GM18508 (cell line): ENCODE data around the gene RFX2.

ENCODE experiments used
- ATAC-seq: cut with Tn5 transposase; IDR thresholded peaks from one replicate; pipeline ENCODE4 v1.9.1; 2021; ENCODE audit warnings: moderate number of reproducible peaks; ENCODE audit not compliant: insufficient read depth, unreplicated experiment

RFX2 gene

GRCh38 chr19:5948752-5949564 lies 161.3 kb downstream of the RFX2 start:
- no peak for ATAC-seq

DNA sequence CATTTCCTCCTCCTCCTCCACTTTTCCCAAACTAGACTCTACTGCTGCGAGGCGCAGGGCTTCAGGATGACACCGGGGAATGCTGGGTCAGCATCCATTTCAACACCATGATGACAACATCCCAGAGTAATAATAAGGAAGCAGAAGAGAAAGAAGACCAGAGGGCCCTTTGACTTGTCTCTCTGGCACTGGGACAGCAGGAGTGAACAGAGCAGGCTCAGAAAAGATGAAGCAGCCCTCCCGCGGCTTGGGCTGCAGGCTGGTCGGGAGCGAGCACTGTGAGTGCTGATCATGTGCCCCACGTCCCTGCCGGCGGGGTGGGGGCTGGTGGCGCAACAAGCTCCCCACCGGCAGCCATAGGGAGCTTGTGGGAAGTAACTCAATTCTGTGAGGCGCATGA lies 162.9 kb downstream of the RFX2 start:
- ATAC-seq = no peak

DNA sequence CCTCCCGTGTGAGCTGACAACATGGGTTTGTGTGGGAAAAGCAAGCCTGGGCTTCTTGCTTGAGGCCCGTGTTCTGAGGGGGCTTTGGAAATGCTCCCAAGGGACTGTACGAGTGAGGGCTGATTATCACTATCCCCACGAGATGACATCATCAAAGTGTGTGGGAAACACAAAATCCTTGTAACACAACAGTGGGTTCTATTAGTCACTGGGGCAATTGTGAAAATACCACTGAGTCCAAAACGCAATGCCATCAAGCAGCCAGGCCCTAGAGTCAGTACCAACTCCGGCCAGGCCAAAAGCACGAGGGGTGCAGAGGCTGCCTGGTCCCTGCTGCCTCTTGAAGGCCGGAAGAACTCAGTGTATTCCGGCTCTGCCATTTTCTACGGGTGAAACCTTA lies 166.7 kb downstream of the RFX2 start:
- no peak for ATAC-seq
